ENCODE measurements around the gene MYH13.

Gene MYH13

GRCh38 chr17:10251212-10251948, 121.4 kb downstream of the MYH13 start:
- DNase-seq (ENCODE audit: low spot score in 2 of 2): no peak
- no peaks in the 10 kb centered on the region for H3K9me3 Mint-ChIP-seq
- no peak overlapping the region for H3K4me3 Mint-ChIP-seq
- peaks cover 3% of the 10 kb centered on the region for H3K36me3 Mint-ChIP-seq (ENCODE audit: insufficient read depth)
- H3K27me3 Mint-ChIP-seq: peaks cover 22% of the 10 kb centered on the region
- no peak for ATAC-seq (replicated peaks; ENCODE audit: extremely low read depth, poor library complexity, severe bottlenecking)
- H3K4me1 Mint-ChIP-seq: peaks cover 8% of the 10 kb centered on the region
- no peak overlapping the region for H3K27ac Mint-ChIP-seq (ENCODE audit: low read depth)
